Activated naive CD4-positive, alpha-beta T cell treated with anti-CD3 and anti-CD28 coated beads, Interleukin-2, amount 50 U/mL, for 16 hours (primary cell): ENCODE measurements around the gene PTPRCAP.
"Not testable (repeated sequence)": the region's sequence is repeated elsewhere in the genome, so short reads cannot be mapped to it uniquely, and the experiment has no call there.

ENCODE experiments used
- DNase-seq: peaks from one replicate; pipeline ENCODE4 v3.0.0-alpha.2; 2020

The PTPRCAP gene

GRCh38 chr11:67408437-67409200 lies 28.9 kb downstream of the PTPRCAP start:
- DNase-seq: no peak

- DNase-seq: no peak
Measured at GRCh38 chr11:67407688-67408163, 29.8 kb downstream of the PTPRCAP start.

GRCh38 chr11:67406969-67407687 lies 30.4 kb downstream of the PTPRCAP start:
- DNase-seq: no peak

GRCh38 chr11:67406420-67406968 lies 31.0 kb downstream of the PTPRCAP start:
- no peak for DNase-seq

- DNase-seq: no peak
Measured at GRCh38 chr11:67405688-67406339, 31.7 kb downstream of the PTPRCAP start.

- DNase-seq: no peak
Measured at GRCh38 chr11:67405196-67405567, 32.3 kb downstream of the PTPRCAP start.

GRCh38 chr11:67404515-67405195 lies 32.8 kb downstream of the PTPRCAP start:
- no peak for DNase-seq

GRCh38 chr11:67403085-67403484 lies 34.4 kb downstream of the PTPRCAP start:
- not testable (repeated sequence) for DNase-seq

GRCh38 chr11:67402192-67402839 lies 35.2 kb downstream of the PTPRCAP start:
- DNase-seq: not testable (repeated sequence)

GRCh38 chr11:67401495-67402191 lies 35.8 kb downstream of the PTPRCAP start, which contains the start of gene PPP1CA:
TSS of gene PPP1CA (minus strand) at chr11:67401858. CDS start at chr11:67401782, 76 bp downstream.
- DNase-seq: peak; percentile 89

GRCh38 chr11:67400942-67401494 lies 36.5 kb downstream of the PTPRCAP start:
- no peak for DNase-seq

- no peak for DNase-seq
Measured at GRCh38 chr11:67400251-67400941, 37.1 kb downstream of the PTPRCAP start.

- no peak for DNase-seq
Measured at GRCh38 chr11:67398661-67399563, 38.6 kb downstream of the PTPRCAP start.

GRCh38 chr11:67397986-67398660 lies 39.4 kb downstream of the PTPRCAP start:
- no peak for DNase-seq

- DNase-seq: no peak
Measured at GRCh38 chr11:67397536-67397935, 39.9 kb downstream of the PTPRCAP start.

GRCh38 chr11:67396587-67397389 lies 40.7 kb downstream of the PTPRCAP start:
- DNase-seq: no peak

GRCh38 chr11:67396259-67396581 lies 41.3 kb downstream of the PTPRCAP start:
- no peak for DNase-seq
